SU-DHL-6 (cell line): ENCODE measurements around the gene ARHGAP6.

Experiments used
- H2AFZ ChIP-seq: fragments of 200-600 bp; sonication (generic); 2 replicates; pipeline ENCODE4 v1.6.1; 2014; ENCODE audit warnings: low read depth, mild to moderate bottlenecking, moderate library complexity, mixed read lengths, antibody characterized with exemption, low read length; ENCODE audit not compliant: severe bottlenecking
- H3F3A ChIP-seq: fragments of 200-600 bp; shearing (Covaris generic); 2 replicates; pipeline ENCODE4 v1.6.0; 2016; ENCODE audit warnings: antibody characterized with exemption, mild to moderate bottlenecking; ENCODE audit not compliant: insufficient read depth
- H3K27ac ChIP-seq: fragments of 200-600 bp; sonication (generic); 2 replicates; pipeline ENCODE4 v1.5.1; 2016; ENCODE audit warnings: low read depth, mild to moderate bottlenecking, low read length, moderate library complexity, mixed read lengths
- H3K27me3 ChIP-seq: fragments of 200-600 bp; sonication (generic), shearing (Covaris generic); 2 replicates; pipeline ENCODE4 v1.6.0; 2014; ENCODE audit warnings: mild to moderate bottlenecking, low read length
- H3K36me3 ChIP-seq: fragments of 200-600 bp; sonication (generic); 2 replicates; pipeline ENCODE4 v1.6.1; 2014; ENCODE audit warnings: mild to moderate bottlenecking, low read length, mixed read lengths
- H3K4me2 ChIP-seq: fragments of 300-600, 200-600 bp; shearing (Covaris generic), sonication (generic); 2 replicates; pipeline ENCODE4 v1.6.0; 2014; ENCODE audit warnings: low read length, low read depth, mild to moderate bottlenecking; ENCODE audit not compliant: poor library complexity, severe bottlenecking
- H3K4me3 ChIP-seq: fragments of 200-600 bp; sonication (generic); 2 replicates; pipeline ENCODE4 v1.5.1; 2014; ENCODE audit warnings: antibody characterized with exemption, low read length, mild to moderate bottlenecking, mixed read lengths; ENCODE audit not compliant: insufficient read depth, poor library complexity, severe bottlenecking
- H3K79me2 ChIP-seq: fragments of 200-600 bp; sonication (generic); 2 replicates; pipeline ENCODE4 v1.6.1; 2014; ENCODE audit warnings: mild to moderate bottlenecking, low read length, moderate library complexity; ENCODE audit not compliant: insufficient read depth
- H3K9ac ChIP-seq: fragments of 200-600 bp; sonication (generic); 2 replicates; pipeline ENCODE4 v1.7.0; 2014; ENCODE audit warnings: mild to moderate bottlenecking, low read length
- H3K9me2 ChIP-seq: fragments of 200-600 bp; sonication (generic); replicated peaks from 2 replicates; pipeline ENCODE4 v1.6.1; 2014; ENCODE audit warnings: low read length; ENCODE audit not compliant: insufficient read depth
- H3K9me3 ChIP-seq: fragments of 200-600 bp; sonication (generic); 2 replicates; pipeline ENCODE4 v1.6.1; 2014; ENCODE audit warnings: low read length, mixed read lengths; ENCODE audit not compliant: insufficient read depth
- H4K20me1 ChIP-seq: fragments of 200-600 bp; sonication (generic); 2 replicates; pipeline ENCODE4 v1.6.1; 2014; ENCODE audit warnings: low read depth, mild to moderate bottlenecking, antibody characterized with exemption, low read length, moderate library complexity, mixed read lengths
- CTCF ChIP-seq: fragments of 200-600 bp; sonication (generic); IDR thresholded peaks from one replicate; pipeline ENCODE4 v1.5.1; 2017; ENCODE audit warnings: antibody characterized with exemption, mild to moderate bottlenecking, low read length, moderate library complexity; ENCODE audit not compliant: insufficient read depth, poor library complexity, severe bottlenecking
- EZH2phosphoT487 ChIP-seq: fragments of 200-600 bp; sonication (generic), shearing (Covaris generic); conservative IDR thresholded peaks from 2 replicates; pipeline ENCODE4 v1.6.1; 2018; ENCODE audit warnings: mild to moderate bottlenecking, antibody characterized with exemption, low read length, moderate library complexity, mixed read lengths

ARHGAP6 gene

GRCh38 chrX:11564546-11564945, 101.2 kb downstream of the ARHGAP6 start:
- no peak for TF ChIP-seq EZH2phosphoT487
- no peak for TF ChIP-seq CTCF

GRCh38 chrX:11562570-11562969, 103.2 kb downstream of the ARHGAP6 start:
- H3K9me3 ChIP-seq: no peaks in the 10 kb centered on the region
- H3K79me2 ChIP-seq: no peaks in the 10 kb centered on the region
- no peak overlapping the region for H2AFZ ChIP-seq
- H3F3A ChIP-seq: no peaks in the 10 kb centered on the region
- TF ChIP-seq CTCF: no peak
- TF ChIP-seq EZH2phosphoT487: no peak
- H3K27ac ChIP-seq: no peak overlapping the region
- H3K9me2 ChIP-seq: no peaks in the 10 kb centered on the region
- no peaks in the 10 kb centered on the region for H4K20me1 ChIP-seq
- H3K4me2 ChIP-seq: no peak overlapping the region
- H3K9ac ChIP-seq: no peak overlapping the region
- H3K27me3 ChIP-seq: no peaks in the 10 kb centered on the region
- no peaks in the 10 kb centered on the region for H3K36me3 ChIP-seq
- no peak overlapping the region for H3K4me3 ChIP-seq

More at GRCh38 chrX:11564546-11564945, 101.2 kb downstream of the ARHGAP6 start:
- Histone ChIP-seq H3K9ac (no peak overlapping the region), H3K9me2 (no peaks in the 10 kb centered on the region), H3F3A (no peaks in the 10 kb centered on the region), H3K79me2 (no peaks in the 10 kb centered on the region), H2AFZ (no peak overlapping the region), H3K4me3 (no peak overlapping the region), H4K20me1 (no peaks in the 10 kb centered on the region), H3K27me3 (no peaks in the 10 kb centered on the region), H3K9me3 (no peaks in the 10 kb centered on the region), H3K4me2 (no peak overlapping the region), H3K36me3 (no peaks in the 10 kb centered on the region), H3K27ac (no peak overlapping the region)

- Histone ChIP-seq H3K79me2 (no peaks in the 10 kb centered on the region), H3K9ac (no peak overlapping the region), H3F3A (no peaks in the 10 kb centered on the region), H3K4me2 (no peak overlapping the region), H3K27ac (no peak overlapping the region), H3K36me3 (no peaks in the 10 kb centered on the region), H3K27me3 (no peaks in the 10 kb centered on the region), H2AFZ (no peak overlapping the region), H4K20me1 (no peaks in the 10 kb centered on the region), H3K4me3 (no peak overlapping the region), H3K9me3 (no peaks in the 10 kb centered on the region), H3K9me2 (no peaks in the 10 kb centered on the region)
- TF ChIP-seq EZH2phosphoT487 (no peak), CTCF (peak; percentile 9)
These were observed 106.7 kb downstream of the ARHGAP6 start for GRCh38 chrX:11558972-11559371.
